Ammon's horn (tissue), 1 donor: ENCODE data around the gene C2CD4C.
"Not testable (repeated sequence)": the region's sequence is repeated elsewhere in the genome, so short reads cannot be mapped to it uniquely, and the experiment has no call there.

Experiments used
- DNase-seq: peaks from one replicate; pipeline ENCODE4 v3.0.0-alpha.2; 2016; ENCODE audit warnings: low spot score

The C2CD4C gene

GRCh38 chr19:364496-365287 is 44.3 kb downstream of the C2CD4C start:
- no peak for DNase-seq

GRCh38 chr19:362683-363082 is 46.3 kb downstream of the C2CD4C start:
- no peak for DNase-seq

GRCh38 chr19:362154-362553 is 46.8 kb downstream of the C2CD4C start:
- DNase-seq, result no peak

GRCh38 chr19:359653-359925 is 49.4 kb downstream of the C2CD4C start:
- no peak for DNase-seq

- not testable (repeated sequence) for DNase-seq
Observed at GRCh38 chr19:355536-355935, 53.4 kb downstream of the C2CD4C start.
